PC-3 (cell line): ENCODE data around the gene BLNK.

Experiments used
- EZH2 ChIP-seq: fragments of 300-600 bp; sonication (generic); IDR thresholded peaks from one replicate; pipeline ENCODE4 v1.6.1; 2017; ENCODE audit warnings: antibody characterized with exemption, mild to moderate bottlenecking, low read length; ENCODE audit not compliant: unreplicated experiment
- EZH2phosphoT487 ChIP-seq: fragments of 300-600 bp; sonication (generic); IDR thresholded peaks from 2 replicates; pipeline ENCODE4 v1.6.1; 2018; ENCODE audit warnings: mild to moderate bottlenecking, antibody characterized with exemption, low read length, borderline replicate concordance
- TF ChIP-seq, protein P1 (sequence below): fragments of 300-600 bp; sonication (generic); conservative IDR thresholded peaks from 2 replicates; pipeline ENCODE4 v1.5.1; 2017; ENCODE audit warnings: antibody characterized with exemption, low read depth, mild to moderate bottlenecking, low read length

DNA sequence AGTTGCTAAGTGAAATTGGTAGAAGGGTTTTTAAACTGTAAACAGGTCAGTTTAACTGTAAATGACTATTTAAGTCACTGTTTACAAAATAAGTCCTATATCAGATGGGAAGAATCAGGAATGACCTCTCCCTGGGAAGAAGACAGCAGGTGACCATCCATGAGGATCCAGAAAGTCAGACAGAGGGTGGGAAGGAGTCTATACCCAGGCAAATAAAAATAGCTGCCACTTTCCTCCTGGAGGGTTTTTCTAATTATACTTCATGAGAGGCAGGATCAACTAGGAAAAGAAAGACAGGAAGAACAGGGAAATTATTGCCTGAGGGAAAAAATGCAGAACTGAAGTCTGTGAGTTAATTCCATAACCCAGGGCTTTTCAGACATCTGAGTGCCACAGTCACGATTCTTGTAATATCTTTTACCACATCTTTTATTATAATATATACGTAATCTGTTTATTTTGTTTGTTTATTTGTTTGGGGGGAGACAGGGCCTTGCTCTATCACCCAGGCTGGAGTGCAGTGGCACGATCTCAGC is 39.9 kb upstream of the BLNK start:
- TF ChIP-seq, protein P1, sequence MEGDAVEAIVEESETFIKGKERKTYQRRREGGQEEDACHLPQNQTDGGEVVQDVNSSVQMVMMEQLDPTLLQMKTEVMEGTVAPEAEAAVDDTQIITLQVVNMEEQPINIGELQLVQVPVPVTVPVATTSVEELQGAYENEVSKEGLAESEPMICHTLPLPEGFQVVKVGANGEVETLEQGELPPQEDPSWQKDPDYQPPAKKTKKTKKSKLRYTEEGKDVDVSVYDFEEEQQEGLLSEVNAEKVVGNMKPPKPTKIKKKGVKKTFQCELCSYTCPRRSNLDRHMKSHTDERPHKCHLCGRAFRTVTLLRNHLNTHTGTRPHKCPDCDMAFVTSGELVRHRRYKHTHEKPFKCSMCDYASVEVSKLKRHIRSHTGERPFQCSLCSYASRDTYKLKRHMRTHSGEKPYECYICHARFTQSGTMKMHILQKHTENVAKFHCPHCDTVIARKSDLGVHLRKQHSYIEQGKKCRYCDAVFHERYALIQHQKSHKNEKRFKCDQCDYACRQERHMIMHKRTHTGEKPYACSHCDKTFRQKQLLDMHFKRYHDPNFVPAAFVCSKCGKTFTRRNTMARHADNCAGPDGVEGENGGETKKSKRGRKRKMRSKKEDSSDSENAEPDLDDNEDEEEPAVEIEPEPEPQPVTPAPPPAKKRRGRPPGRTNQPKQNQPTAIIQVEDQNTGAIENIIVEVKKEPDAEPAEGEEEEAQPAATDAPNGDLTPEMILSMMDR = no peak
- TF ChIP-seq EZH2 (no peak), EZH2phosphoT487 (no peak)
